ENCODE results near the gene TMOD2. TPM values are rescaled to one million over a fixed set of nuclear protein-coding genes. Genes with fewer than 3 reads are reported as not detected.

TMOD2 gene
- total and polyA plus RNA-seq, 2 of the 8 experiments (the other 6 are each of a cell fraction or from before 2014, with no cell fraction given) = 0.80 to 6.5 TPM

- no peak overlapping the region for H3K4me2 ChIP-seq (ENCODE audit: insufficient read depth in 1 of 2, low read depth in 2 of 2, low read length in 2 of 2)
- no peak overlapping the region for H3K18ac ChIP-seq (ENCODE audit: extremely low read depth, low read length)
- ChIA-PET POLR2A (ENCODE audit: partially characterized antibody) (no interaction called here), CTCF (ENCODE audit: partially characterized antibody) (interaction anchor here (0.5 to 1.4 kb wide), 4 partner anchors 8 to 81 kb away, joined by 3 to 4 read pairs (median 4); no protein-coding TSS in a partner anchor)
- no peaks in the 10 kb centered on the region for H3K27me3 ChIP-seq (replicated peaks in 1 of 4; ENCODE audit: control insufficient read depth in 3 of 4, extremely low read depth in 1 of 4, insufficient read depth in 3 of 4, low read length in 3 of 4)
- H3K79me2 ChIP-seq (ENCODE audit: control insufficient read depth in 1 of 2, insufficient read depth in 2 of 2, low read length in 2 of 2) = no peaks in the 10 kb centered on the region
- no peak overlapping the region for H4K8ac ChIP-seq (ENCODE audit: extremely low read depth, insufficient read depth, low read length)
- no peak overlapping the region for H4K91ac ChIP-seq (replicated peaks; ENCODE audit: insufficient read length, low read length)
- H3K27ac ChIP-seq (ENCODE audit: low read depth, low read length) = no peak overlapping the region
- FAIRE-seq (no peak), DNase-seq (ENCODE audit: low read depth in 1 of 2, low spot score in 2 of 2) (no peak)
- no peaks in the 10 kb centered on the region for H3K23me2 ChIP-seq (ENCODE audit: low read depth, low read length)
- H4K5ac ChIP-seq (ENCODE audit: insufficient read length, low read depth, low read length) = no peak overlapping the region
- H3K14ac ChIP-seq (ENCODE audit: insufficient read length) = no peak overlapping the region
- no peaks in the 10 kb centered on the region for H3K36me3 ChIP-seq (ENCODE audit: control insufficient read depth in 2 of 4, insufficient read depth in 4 of 4, low read length in 3 of 4)
- no peak overlapping the region for H2AFZ ChIP-seq (ENCODE audit: low read length)
- H2AK5ac ChIP-seq (ENCODE audit: low read depth, low read length) = no peak overlapping the region
- peaks cover 0 to 3% (median 0%) of the 10 kb centered on the region in 4 experiments; a peak in 1 of 7 replicates for H3K4me1 ChIP-seq (replicated peaks in 1 of 4; ENCODE audit: control insufficient read depth in 3 of 4, insufficient read depth in 4 of 4, low read length in 3 of 4)
- 73% methylated on average over 3 of the region's 3 CpGs; no CpG with 5 or more reads in 1 of the 2 experiments for WGBS, 2 experiments (ENCODE audit: extremely low coverage in 1 of 2, insufficient coverage in 1 of 2, insufficient read length in 1 of 2, insufficient replicate concordance in 2 of 2, low coverage in 1 of 2, low lambda C conversion rate in 2 of 2, missing lambda C conversion rate in 1 of 2)
- no peak overlapping the region for H3K4ac ChIP-seq (replicated peaks; ENCODE audit: insufficient read length, low read depth, low read length)
- H2BK20ac ChIP-seq (ENCODE audit: low read length) = no peak overlapping the region
- no peak overlapping the region for H2BK5ac ChIP-seq (ENCODE audit: low read depth, low read length)
- H3K9ac ChIP-seq (replicated peaks in 1 of 4; ENCODE audit: extremely low read depth in 1 of 4, low read depth in 3 of 4, low read length in 3 of 4) = no peak overlapping the region
- no peak overlapping the region for H3K4me3 ChIP-seq (ENCODE audit: extremely low read depth in 1 of 4, insufficient read depth in 2 of 4, low read depth in 3 of 4, low read length in 4 of 4)
- no peaks in the 10 kb centered on the region for H3K9me3 ChIP-seq (ENCODE audit: insufficient read depth in 2 of 2, low read depth in 1 of 2, low read length in 1 of 2)
- H4K20me1 ChIP-seq (replicated peaks in 1 of 2; ENCODE audit: control insufficient read depth in 1 of 2, insufficient read depth in 2 of 2, low read length in 2 of 2) = no peaks in the 10 kb centered on the region
- H3K23ac ChIP-seq (ENCODE audit: insufficient read length) = no peak overlapping the region
- no peaks in the 10 kb centered on the region for H3K79me1 ChIP-seq (ENCODE audit: low read depth, low read length)
- no peak overlapping the region for H2BK12ac ChIP-seq (ENCODE audit: low read depth, low read length)
- H2BK15ac ChIP-seq (ENCODE audit: low read length) = no peak overlapping the region
- no peak overlapping the region for H2BK120ac ChIP-seq (replicated peaks; ENCODE audit: low read depth, low read length)
- no peak overlapping the region for H3K56ac ChIP-seq (replicated peaks; ENCODE audit: insufficient read length, low read depth, low read length)
- TF ChIP-seq CHD2 (IDR thresholded peaks at IDR 0.05; ENCODE audit: low read length) (no peak), TCF12 (IDR thresholded peaks at IDR 0.05; ENCODE audit: low read depth, low read length) (no peak), GTF2F1 (IDR thresholded peaks at IDR 0.05; ENCODE audit: borderline replicate concordance, low read depth, low read length) (no peak), JUN (IDR thresholded peaks at IDR 0.05; ENCODE audit: low read depth, low read length) (no peak), PHF8 (conservative IDR thresholded peaks at IDR 0.05; ENCODE audit: low read depth, low read length) (no peak), POLR2AphosphoS5 (IDR thresholded peaks at IDR 0.05; ENCODE audit: low read depth, low read length) (no peak)
Measured at GRCh38 chr15:51770902-51771301, 19.5 kb downstream of the TMOD2 start.

All from H1 (cell line).